Metanephros (tissue), 2 donors: ENCODE measurements around the gene ABI3BP. TPM values are rescaled to one million over a fixed set of nuclear protein-coding genes. Genes with fewer than 3 reads are reported as not detected.

Source experiments
- small RNA-seq: library from RNA; depleted of rRNA; stranded (forward); fragments of <200 nt; gene quantifications from one replicate; pipeline ENCODE3, GENCODE V24; 2014; ENCODE audit warnings: low replicate concordance
- total RNA-seq: library from RNA; depleted of rRNA; stranded (reverse); fragments of >200 nt; gene quantifications from one replicate; pipeline ENCODE4 v1.2.3, GENCODE V29; 2014

ABI3BP gene, protein sequence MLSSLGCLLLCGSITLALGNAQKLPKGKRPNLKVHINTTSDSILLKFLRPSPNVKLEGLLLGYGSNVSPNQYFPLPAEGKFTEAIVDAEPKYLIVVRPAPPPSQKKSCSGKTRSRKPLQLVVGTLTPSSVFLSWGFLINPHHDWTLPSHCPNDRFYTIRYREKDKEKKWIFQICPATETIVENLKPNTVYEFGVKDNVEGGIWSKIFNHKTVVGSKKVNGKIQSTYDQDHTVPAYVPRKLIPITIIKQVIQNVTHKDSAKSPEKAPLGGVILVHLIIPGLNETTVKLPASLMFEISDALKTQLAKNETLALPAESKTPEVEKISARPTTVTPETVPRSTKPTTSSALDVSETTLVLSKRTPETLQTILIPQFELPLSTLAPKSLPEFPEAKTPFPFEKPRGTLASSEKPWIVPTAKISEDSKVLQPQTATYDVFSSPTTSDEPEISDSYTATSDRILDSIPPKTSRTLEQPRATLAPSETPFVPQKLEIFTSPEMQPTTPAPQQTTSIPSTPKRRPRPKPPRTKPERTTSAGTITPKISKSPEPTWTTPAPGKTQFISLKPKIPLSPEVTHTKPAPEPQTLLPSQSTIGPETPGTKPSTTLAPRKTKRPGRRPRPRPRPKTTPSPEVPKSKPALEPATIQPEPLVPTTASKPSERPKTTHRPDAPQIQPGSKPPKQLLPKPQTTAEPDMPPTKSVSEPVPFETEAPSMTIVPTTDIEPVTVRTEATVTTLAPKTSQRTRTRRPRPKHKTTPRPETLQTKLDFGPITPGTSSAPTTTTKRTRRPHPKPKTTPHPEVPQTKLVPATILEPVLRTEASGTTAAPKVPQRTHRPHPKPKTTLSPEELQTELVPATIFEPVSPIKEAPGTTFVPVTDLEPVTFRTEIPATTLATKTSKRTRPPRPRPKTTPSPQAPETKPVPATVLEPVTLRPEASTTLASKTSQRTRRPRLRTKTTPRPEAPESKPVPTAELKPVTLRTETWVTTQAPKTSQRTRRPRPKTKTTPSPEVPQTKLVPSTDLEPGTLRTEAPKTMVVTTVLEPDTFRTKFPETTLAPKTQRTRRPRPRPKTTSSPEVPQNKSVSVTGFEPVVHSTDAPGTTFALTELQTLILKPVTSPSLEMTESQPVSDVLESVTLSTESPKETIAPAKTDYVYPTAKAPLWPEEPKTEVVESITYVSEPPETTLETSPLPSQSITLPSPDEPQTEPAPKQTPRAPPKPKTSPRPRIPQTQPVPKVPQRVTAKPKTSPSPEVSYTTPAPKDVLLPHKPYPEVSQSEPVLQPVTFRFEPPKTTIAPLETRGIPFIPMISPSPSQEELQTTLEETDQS (N-terminal part only)
- total RNA-seq = 17.9 TPM

DNA sequence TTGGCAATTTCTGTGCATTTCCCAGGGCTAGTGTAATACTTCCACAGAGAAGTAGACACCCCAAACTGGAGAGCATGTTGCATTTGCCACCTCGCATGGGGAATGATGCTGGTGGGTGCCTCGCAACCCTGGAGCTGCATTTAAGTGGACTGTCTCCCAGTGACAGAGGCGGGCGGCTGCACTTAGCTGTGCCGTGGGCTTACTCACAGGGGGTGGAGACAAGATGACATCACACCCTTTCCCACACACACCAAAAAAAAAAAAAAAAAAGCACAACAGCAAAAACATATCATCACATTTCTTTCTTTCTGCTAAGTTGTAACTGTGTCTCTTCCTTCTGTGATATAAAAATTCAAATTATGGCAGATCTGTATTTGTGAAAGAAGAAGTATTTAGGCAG, at the start of gene ABI3BP:
ABI3BP (minus strand) TSS at position 113 of the 400 bp plus-strand sequence; CDS start at position 76, 37 bp downstream.

DNA sequence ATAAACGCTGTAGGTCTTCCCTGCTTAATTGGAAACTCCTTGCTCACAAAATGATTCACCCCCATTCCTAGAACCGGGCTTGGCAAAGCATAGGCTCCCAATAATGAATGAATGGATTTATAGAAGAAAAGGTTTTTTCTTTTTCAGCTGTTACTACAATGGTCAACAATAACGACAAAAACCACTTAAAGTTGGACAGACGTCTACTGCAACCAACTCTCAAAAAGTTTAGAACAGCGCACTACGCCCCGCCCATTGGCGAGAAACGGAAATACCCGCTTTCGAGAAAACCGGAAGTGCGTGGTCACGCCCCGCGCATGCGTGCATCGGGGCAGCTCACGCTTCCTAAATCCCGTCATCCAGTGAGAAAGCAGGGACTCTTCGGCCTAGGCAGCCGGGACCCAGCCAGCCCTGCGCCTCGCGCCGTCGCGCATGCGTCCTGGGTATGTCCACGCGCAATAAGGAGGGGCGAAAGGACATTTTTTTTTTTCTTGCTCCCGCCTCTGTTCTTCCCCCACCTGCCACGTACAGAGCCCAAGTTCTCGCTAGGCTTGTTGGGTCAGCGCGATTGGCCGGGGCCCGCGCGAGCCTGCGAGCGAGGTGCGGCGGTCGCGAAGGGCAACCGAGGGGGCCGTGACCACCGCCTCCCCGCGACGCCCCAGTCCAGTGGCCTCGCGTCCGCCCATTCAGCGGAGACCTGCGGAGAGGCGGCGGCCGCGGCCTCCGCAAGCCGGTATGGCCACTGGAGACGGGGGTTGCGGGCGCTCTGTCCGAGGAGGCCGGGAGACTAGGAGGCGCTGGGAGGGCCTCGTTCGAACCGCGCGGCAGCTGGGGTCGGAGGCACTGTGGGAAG, 284.0 kb downstream of the ABI3BP start, which contains the start of gene TFG:
TFG (plus strand) TSS at position 506 of the 853 bp plus-strand sequence. CDS start 4,192 bp downstream, outside the sequence.

Small RNAs within 50 kb of the gene (small RNA-seq; reads per million reads assigned to genes)
- gene RNU6-865P = not detected
